ENCODE measurements around the gene CDK2. TPM values are rescaled to one million over a fixed set of nuclear protein-coding genes. Genes with fewer than 3 reads are reported as not detected.

The CDK2 gene
- polyA plus RNA-seq, 1 donor from 2014 or later: 2.6 TPM

GRCh38 chr12:55965941-55966407, 656 bp upstream of the CDK2 start, which contains the start of gene PMEL:
PMEL (minus strand) TSS chr12:55966042; CDS start chr12:55966011, 31 bp downstream.
- peak within 1 kb of the TSS; percentile 57 for H2AFZ ChIP-seq (ENCODE audit: low read depth, low read length)
- H3K27ac ChIP-seq (ENCODE audit: low read length): no peak within 1 kb of the TSS
- H3K36me3 ChIP-seq (ENCODE audit: insufficient read depth, low read length): no peaks in the 10 kb centered on the region
- no peaks in the 10 kb centered on the region for H3K9me2 ChIP-seq (ENCODE audit: insufficient read depth, low read length)
- no peaks in the 10 kb centered on the region for H3K79me2 ChIP-seq (replicated peaks; ENCODE audit: insufficient read depth, low read length)
- TF ChIP-seq POLR2AphosphoS5 (IDR thresholded peaks at IDR 0.05) (no peak), SMC3 (conservative IDR thresholded peaks at IDR 0.05; ENCODE audit: poor library complexity) (no peak)
- no peaks in the 10 kb centered on the region for H4K20me1 ChIP-seq (ENCODE audit: insufficient read depth)
- H3K4me2 ChIP-seq (ENCODE audit: low read length): peak within 1 kb of the TSS; percentile 68
- no peaks in the 10 kb centered on the region for H3F3A ChIP-seq (ENCODE audit: insufficient read depth, low read length, poor library complexity, severe bottlenecking)
- H3K9me3 ChIP-seq (ENCODE audit: low read length): no peaks in the 10 kb centered on the region
- H3K9ac ChIP-seq (ENCODE audit: low read length): peak within 1 kb of the TSS; percentile 34
- peak within 1 kb of the TSS; percentile 83 for H3K4me3 ChIP-seq (ENCODE audit: low read length)
- no peaks in the 10 kb centered on the region for H3K27me3 ChIP-seq (ENCODE audit: insufficient read depth, low read depth, low read length)

GRCh38 chr12:55969356-55969755, 2.7 kb downstream of the CDK2 start:
- H4K20me1 ChIP-seq (ENCODE audit: insufficient read depth): no peaks in the 10 kb centered on the region
- no peak for TF ChIP-seq SMC3 (conservative IDR thresholded peaks at IDR 0.05; ENCODE audit: poor library complexity)
- no peak for TF ChIP-seq RAD21 (conservative IDR thresholded peaks at IDR 0.05)
- no peak for TF ChIP-seq REST (IDR thresholded peaks at IDR 0.05; ENCODE audit: borderline replicate concordance)
- TF ChIP-seq EZH2 (IDR thresholded peaks at IDR 0.05; ENCODE audit: borderline replicate concordance, insufficient read depth, low read length, poor library complexity, severe bottlenecking): no peak
- TF ChIP-seq EP300 (conservative IDR thresholded peaks at IDR 0.05; ENCODE audit: poor library complexity, severe bottlenecking): no peak
- no peak for TF ChIP-seq MXI1 (conservative IDR thresholded peaks at IDR 0.05; ENCODE audit: poor library complexity, severe bottlenecking)
- no peak for TF ChIP-seq TAF1 (IDR thresholded peaks at IDR 0.05; ENCODE audit: low read depth)
- TF ChIP-seq POLR2AphosphoS5 (IDR thresholded peaks at IDR 0.05): no peak
- TF ChIP-seq CTCF (IDR thresholded peaks at IDR 0.05; ENCODE audit: poor library complexity, severe bottlenecking): no peak
- H3K36me3 ChIP-seq (ENCODE audit: insufficient read depth, low read length): no peaks in the 10 kb centered on the region

More at GRCh38 chr12:55969356-55969755, 2.7 kb downstream of the CDK2 start:
- Histone ChIP-seq H2AFZ (ENCODE audit: low read depth, low read length) (no peak overlapping the region), H3F3A (ENCODE audit: insufficient read depth, low read length, poor library complexity, severe bottlenecking) (no peaks in the 10 kb centered on the region), H3K79me2 (replicated peaks; ENCODE audit: insufficient read depth, low read length) (peaks cover 12% of the 10 kb centered on the region), H3K27me3 (ENCODE audit: insufficient read depth, low read depth, low read length) (no peaks in the 10 kb centered on the region), H3K27ac (ENCODE audit: low read length) (no peak overlapping the region), H3K9me3 (ENCODE audit: low read length) (no peaks in the 10 kb centered on the region), H3K9ac (ENCODE audit: low read length) (no peak overlapping the region), H3K4me2 (ENCODE audit: low read length) (no peak overlapping the region), H3K9me2 (ENCODE audit: insufficient read depth, low read length) (no peaks in the 10 kb centered on the region), H3K4me3 (ENCODE audit: low read length) (no peak overlapping the region)

Data from neural cell (in vitro differentiated cells).